COLO668 (cell line): ENCODE results near the gene GPHN.
A peak's percentile ranks its signal among the peaks of the same experiment; 100 is the strongest.
"Not testable (repeated sequence)": the region's sequence is repeated elsewhere in the genome, so short reads cannot be mapped to it uniquely, and the experiment has no call there.

Experiments used
- DNase-seq: peaks from one replicate; lab custom pipeline; 2025; ENCODE audit not compliant: unreplicated experiment; lab: John Stamatoyannopoulos, UW

GPHN gene

DNA sequence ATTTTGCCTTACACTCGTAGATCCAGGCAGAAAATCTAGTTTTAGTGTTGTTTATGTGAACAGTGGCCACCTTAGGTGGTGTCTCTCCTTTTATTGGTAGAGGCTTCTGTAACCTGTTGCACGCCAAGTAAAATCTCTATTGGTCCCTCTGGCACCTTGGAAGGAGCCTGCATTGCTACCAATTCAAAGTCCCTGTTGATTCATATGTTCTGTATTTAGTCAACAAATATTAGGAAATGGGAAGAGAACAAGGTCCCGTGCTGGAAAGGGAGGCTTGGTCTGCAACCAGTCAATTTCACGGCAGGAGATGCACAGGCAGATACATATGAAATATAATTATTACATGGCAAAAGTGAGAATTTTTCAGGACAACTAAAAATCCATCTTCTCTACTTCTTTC, 6.4 kb upstream of the GPHN start:
- no peak for DNase-seq

- not testable (repeated sequence) for DNase-seq
Measured at GRCh38 chr14:66502836-66503235, 5.1 kb upstream of the GPHN start.

- DNase-seq, result no peak
Measured at GRCh38 chr14:66503532-66503931, 4.4 kb upstream of the GPHN start.

DNA sequence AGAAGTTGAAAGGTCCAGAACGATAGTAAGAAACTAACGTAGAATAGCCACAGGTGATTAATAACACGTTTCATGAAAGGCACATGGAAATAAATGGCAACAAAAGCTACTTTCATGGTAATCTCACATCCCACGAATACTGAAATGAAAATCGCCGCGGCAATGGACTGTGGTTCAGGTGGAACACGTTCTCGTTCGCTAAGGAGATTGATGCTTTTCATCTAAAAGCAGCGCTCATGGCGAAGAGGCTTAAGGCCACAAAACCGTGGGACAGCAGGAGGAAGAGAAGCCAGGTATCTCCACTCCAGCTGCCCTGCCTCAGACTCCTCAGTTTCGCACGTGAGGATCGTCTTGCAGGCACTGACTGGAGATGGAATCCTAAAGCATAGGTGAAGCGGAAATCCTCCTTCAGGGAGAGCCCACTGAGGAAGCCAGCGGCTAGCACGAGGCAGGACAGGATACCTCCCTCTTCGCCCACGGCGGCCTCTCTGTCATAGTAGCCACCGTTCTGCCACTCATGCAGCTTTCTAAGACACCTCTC, 696 bp upstream of the GPHN start:
- no peak for DNase-seq

- no peak for DNase-seq
Measured at GRCh38 chr14:66508547-66508845, 549 bp downstream of the GPHN start.

GRCh38 chr14:66508846-66509621, 1.1 kb downstream of the GPHN start:
- peak; percentile 72 for DNase-seq

- no peak for DNase-seq
Measured at GRCh38 chr14:66509874-66510273, 1.9 kb downstream of the GPHN start.

- DNase-seq, result no peak
Measured at GRCh38 chr14:66511849-66512248, 3.9 kb downstream of the GPHN start.

DNA sequence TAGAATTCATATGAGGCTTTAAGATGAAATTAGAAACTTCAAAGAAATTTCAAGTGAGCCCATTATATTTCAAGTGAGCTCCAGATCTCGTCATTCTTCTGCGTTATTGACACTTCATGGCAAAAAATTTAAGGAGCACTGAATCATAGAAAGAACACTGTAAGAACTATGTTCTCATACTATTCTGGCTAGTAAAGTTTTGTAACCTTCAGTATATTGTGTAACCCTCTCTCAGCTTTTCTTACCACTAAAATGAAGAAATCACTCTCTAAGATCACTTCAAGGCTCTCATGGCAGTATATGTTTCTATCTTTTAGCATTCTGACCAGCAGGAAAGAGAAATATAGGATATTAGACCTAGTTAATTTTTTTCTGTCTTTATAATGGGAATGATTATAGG, 6.3 kb downstream of the GPHN start:
- no peak for DNase-seq

GRCh38 chr14:66530526-66530925, 22.6 kb downstream of the GPHN start:
- DNase-seq, result no peak

- no peak for DNase-seq
Measured at GRCh38 chr14:66539034-66539433, 31.1 kb downstream of the GPHN start.

DNA sequence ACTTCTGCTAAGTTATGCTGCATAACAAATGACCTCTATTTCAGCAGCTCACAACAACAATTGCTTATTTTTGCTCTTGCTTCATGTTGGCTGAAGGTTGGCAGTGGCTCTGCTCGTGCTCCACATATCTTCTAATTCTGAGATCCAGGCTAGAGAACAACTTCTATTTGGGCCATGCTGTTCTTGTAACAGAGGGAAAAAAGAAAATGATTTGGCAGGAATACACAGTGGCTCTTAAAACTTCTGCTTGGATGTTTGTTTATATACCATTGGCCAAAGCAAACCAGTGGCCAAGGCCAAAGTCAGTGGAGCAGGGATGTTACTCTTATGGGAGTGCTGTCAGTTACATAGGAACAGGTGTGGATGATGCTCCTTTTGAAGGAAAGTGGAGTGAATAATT, 32.1 kb downstream of the GPHN start:
- no peak for DNase-seq

DNA sequence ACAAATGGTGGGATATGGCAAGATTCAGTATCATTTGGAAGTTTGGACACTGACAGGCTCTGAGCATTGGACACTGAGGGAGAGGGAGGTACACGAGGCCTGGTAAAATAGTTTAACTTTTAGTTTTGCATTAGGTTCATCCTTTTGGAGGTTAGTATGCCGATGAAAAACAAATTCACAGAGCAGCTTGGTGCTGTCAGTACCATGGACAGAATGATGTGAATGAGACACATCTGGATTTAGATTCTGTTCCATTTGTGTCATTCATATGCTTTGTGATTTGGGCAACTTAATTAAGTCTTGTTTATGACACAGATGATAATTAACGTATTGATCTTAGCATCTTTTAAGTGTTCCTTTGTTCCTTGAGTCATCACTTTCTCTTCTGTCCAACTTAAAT, 33.7 kb downstream of the GPHN start:
- DNase-seq, result no peak

- no peak for DNase-seq
Measured at GRCh38 chr14:66543996-66544395, 36.0 kb downstream of the GPHN start.

DNA sequence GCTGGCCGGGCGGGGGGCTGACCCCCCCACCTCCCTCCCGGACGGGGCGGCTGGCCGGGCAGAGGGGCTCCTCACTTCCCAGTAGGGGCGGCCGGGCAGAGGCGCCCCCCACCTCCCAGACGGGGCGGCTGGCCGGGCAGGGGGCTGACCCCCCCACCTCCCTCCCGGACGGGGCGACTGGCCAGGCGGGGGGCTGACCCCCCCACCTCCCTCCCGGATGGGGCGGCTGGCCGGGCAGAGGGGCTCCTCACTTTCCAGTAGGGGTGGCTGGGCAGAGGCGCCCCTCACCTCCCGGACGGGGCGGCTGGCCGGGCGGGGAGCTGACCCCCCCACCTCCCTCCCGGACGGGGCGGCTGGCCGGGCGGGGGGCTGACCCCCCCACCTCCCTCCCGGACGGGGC, 37.2 kb downstream of the GPHN start:
- DNase-seq, result not testable (repeated sequence)

DNA sequence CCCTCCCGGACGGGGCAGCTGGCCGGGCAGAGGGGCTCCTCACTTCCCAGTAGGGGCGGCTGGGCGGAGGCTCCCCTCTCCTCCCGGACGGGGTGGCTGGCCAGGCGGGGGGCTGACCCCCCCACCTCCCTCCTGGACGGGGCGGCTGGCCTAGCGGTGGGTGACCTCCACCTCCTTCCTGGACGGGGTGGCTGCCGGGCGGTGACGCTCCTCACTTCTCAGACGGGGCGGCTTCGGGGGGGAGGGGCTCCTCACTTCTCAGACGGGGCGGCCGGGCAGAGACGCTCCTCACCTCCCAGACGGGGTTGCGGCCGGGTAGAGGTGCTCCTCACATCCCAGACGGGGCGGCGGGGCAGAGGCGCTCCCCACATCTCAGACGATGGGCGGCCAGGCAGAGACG, 37.8 kb downstream of the GPHN start:
- DNase-seq, result not testable (repeated sequence)

GRCh38 chr14:66563731-66564130, 55.8 kb downstream of the GPHN start:
- DNase-seq, result no peak

DNA sequence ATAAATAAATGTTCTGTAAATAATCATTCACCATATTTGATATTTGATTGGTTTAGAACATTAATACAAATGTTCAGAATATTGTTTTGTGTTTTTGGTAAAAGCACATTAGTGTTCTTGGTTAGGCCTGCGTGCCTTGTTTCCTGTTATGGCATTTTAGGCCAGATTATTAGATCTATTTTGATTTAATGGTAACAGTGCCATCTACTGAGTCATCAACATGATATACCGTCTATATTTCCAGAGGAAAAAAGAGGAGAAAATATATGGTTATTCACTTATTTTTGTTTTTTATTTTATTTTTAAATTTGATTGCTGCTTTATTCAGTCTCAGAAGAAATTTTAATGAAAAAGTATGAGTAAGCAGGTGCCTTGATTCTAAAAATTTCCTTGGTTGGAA, 60.3 kb downstream of the GPHN start:
- DNase-seq, result no peak

GRCh38 chr14:66572826-66573225, 64.9 kb downstream of the GPHN start:
- no peak for DNase-seq

GRCh38 chr14:66575014-66575413, 67.1 kb downstream of the GPHN start:
- DNase-seq, result no peak

GRCh38 chr14:66575939-66576338, 68.0 kb downstream of the GPHN start:
- no peak for DNase-seq

- not testable (repeated sequence) for DNase-seq
Measured at GRCh38 chr14:66587753-66588152, 79.8 kb downstream of the GPHN start.

DNA sequence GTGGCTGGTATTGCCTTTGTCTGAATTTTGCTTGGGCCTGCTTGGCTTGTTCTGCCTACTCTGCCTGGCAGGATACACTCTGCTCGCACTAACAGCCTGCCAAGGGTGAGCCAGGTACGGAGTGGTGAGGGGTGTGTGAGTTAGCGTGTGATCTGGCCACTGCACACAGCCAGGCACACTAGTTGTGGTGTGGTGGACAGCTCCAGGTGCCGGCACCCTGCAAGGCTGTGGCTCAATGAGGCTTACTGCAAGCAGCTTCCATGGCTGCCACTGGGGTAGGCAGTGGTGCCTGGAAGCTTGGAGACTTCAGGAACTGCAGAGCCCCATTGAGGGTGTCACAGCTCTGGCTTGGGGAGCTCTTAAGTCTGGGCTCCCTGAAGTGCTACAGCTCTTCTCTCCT, 87.4 kb downstream of the GPHN start:
- DNase-seq, result no peak
